ENCODE results near the gene NRL. TPM values are rescaled to one million over a fixed set of nuclear protein-coding genes. Genes with fewer than 3 reads are reported as not detected.

NRL gene
- total RNA-seq, 1 experiment from 2014 or later = 1.4 TPM

DNA sequence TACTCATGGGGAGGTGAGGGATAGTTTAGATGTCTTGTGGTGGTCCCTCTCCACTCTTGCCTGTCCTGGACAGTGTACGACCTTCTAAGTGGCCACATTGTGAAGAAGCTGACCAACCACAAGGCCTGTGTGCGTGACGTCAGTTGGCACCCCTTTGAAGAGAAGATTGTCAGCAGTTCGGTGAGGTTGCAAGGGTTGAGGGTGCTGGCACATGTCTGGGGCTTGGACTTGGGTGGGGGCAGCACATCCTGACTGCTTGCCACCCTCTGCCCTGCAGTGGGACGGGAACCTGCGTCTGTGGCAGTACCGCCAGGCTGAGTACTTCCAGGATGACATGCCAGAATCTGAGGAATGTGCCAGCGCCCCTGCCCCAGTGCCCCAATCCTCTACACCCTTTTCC lies 8.1 kb upstream of the NRL start:
- DNase-seq (ENCODE audit: low read depth, low spot score) = no peak
- Histone ChIP-seq H3K27me3 (ENCODE audit: control insufficient read depth, insufficient read depth, low read length) (no peaks in the 10 kb centered on the region), H3K36me3 (ENCODE audit: control insufficient read depth, insufficient read depth, low read length) (peaks cover 2% of the 10 kb centered on the region), H3K27ac (ENCODE audit: low read length) (no peak overlapping the region), H3K4me1 (ENCODE audit: control insufficient read depth, insufficient read depth, low read length) (no peaks in the 10 kb centered on the region), H3K9me3 (ENCODE audit: control insufficient read depth, insufficient read depth, low read depth, low read length) (no peaks in the 10 kb centered on the region), H3K4me3 (ENCODE audit: low read depth in 2 of 2, low read length in 2 of 2) (no peak overlapping the region)
- BruUV-seq (replicated peaks) = no TSS peak
- intact Hi-C loops (cut with micrococcal nuclease; ENCODE audit: unreplicated experiment) = no loop called here
- ATAC-seq = no peak
- TF ChIP-seq TCF7L2 (IDR thresholded peaks at IDR 0.05; ENCODE audit: low read depth, low read length) (no peak), POLR2AphosphoS5 (IDR thresholded peaks at IDR 0.05; ENCODE audit: low read depth, low read length) (no peak), SIN3A (IDR thresholded peaks at IDR 0.05; ENCODE audit: borderline replicate concordance, insufficient read depth, low read depth, low read length) (no peak)
- TF ChIP-seq, protein P1, sequence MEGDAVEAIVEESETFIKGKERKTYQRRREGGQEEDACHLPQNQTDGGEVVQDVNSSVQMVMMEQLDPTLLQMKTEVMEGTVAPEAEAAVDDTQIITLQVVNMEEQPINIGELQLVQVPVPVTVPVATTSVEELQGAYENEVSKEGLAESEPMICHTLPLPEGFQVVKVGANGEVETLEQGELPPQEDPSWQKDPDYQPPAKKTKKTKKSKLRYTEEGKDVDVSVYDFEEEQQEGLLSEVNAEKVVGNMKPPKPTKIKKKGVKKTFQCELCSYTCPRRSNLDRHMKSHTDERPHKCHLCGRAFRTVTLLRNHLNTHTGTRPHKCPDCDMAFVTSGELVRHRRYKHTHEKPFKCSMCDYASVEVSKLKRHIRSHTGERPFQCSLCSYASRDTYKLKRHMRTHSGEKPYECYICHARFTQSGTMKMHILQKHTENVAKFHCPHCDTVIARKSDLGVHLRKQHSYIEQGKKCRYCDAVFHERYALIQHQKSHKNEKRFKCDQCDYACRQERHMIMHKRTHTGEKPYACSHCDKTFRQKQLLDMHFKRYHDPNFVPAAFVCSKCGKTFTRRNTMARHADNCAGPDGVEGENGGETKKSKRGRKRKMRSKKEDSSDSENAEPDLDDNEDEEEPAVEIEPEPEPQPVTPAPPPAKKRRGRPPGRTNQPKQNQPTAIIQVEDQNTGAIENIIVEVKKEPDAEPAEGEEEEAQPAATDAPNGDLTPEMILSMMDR (IDR thresholded peaks at IDR 0.05) = no peak
- TF ChIP-seq, protein P2, sequence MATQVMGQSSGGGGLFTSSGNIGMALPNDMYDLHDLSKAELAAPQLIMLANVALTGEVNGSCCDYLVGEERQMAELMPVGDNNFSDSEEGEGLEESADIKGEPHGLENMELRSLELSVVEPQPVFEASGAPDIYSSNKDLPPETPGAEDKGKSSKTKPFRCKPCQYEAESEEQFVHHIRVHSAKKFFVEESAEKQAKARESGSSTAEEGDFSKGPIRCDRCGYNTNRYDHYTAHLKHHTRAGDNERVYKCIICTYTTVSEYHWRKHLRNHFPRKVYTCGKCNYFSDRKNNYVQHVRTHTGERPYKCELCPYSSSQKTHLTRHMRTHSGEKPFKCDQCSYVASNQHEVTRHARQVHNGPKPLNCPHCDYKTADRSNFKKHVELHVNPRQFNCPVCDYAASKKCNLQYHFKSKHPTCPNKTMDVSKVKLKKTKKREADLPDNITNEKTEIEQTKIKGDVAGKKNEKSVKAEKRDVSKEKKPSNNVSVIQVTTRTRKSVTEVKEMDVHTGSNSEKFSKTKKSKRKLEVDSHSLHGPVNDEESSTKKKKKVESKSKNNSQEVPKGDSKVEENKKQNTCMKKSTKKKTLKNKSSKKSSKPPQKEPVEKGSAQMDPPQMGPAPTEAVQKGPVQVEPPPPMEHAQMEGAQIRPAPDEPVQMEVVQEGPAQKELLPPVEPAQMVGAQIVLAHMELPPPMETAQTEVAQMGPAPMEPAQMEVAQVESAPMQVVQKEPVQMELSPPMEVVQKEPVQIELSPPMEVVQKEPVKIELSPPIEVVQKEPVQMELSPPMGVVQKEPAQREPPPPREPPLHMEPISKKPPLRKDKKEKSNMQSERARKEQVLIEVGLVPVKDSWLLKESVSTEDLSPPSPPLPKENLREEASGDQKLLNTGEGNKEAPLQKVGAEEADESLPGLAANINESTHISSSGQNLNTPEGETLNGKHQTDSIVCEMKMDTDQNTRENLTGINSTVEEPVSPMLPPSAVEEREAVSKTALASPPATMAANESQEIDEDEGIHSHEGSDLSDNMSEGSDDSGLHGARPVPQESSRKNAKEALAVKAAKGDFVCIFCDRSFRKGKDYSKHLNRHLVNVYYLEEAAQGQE (IDR thresholded peaks at IDR 0.05; ENCODE audit: insufficient read depth in 1 of 2, low read depth in 2 of 2, low read length in 1 of 2) = no peak
- in situ Hi-C loops (cut with HindIII; ENCODE audit: low pct_unique_long_range_greater_than_20kb, low sequenced_read_pairs) = no loop called here
- ChIA-PET POLR2A (no interaction called here), CTCF (no interaction called here)

GRCh38 chr14:24122416-24122815 lies 7.7 kb upstream of the NRL start:
- intact Hi-C loops (cut with micrococcal nuclease; ENCODE audit: unreplicated experiment) = no loop called here
- POLR2A ChIA-PET = no interaction called here
- DNase-seq (ENCODE audit: low read depth, low spot score) (no peak), ATAC-seq (no peak)
- peaks cover 2% of the 10 kb centered on the region for H3K36me3 ChIP-seq (ENCODE audit: control insufficient read depth, insufficient read depth, low read length)
- no peak overlapping the region for H3K4me3 ChIP-seq (ENCODE audit: low read depth in 2 of 2, low read length in 2 of 2)
- CTCF ChIA-PET = no interaction called here
- TF ChIP-seq, protein P1 (IDR thresholded peaks at IDR 0.05) = no peak
- TF ChIP-seq POLR2AphosphoS5 (IDR thresholded peaks at IDR 0.05; ENCODE audit: low read depth, low read length) = no peak
- no peak for TF ChIP-seq SIN3A (IDR thresholded peaks at IDR 0.05; ENCODE audit: borderline replicate concordance, insufficient read depth, low read depth, low read length)
- no peak for TF ChIP-seq TCF7L2 (IDR thresholded peaks at IDR 0.05; ENCODE audit: low read depth, low read length)
- TF ChIP-seq, protein P2 (IDR thresholded peaks at IDR 0.05; ENCODE audit: insufficient read depth in 1 of 2, low read depth in 2 of 2, low read length in 1 of 2) = no peak
- H3K27me3 ChIP-seq (ENCODE audit: control insufficient read depth, insufficient read depth, low read length) = no peaks in the 10 kb centered on the region
- H3K4me1 ChIP-seq (ENCODE audit: control insufficient read depth, insufficient read depth, low read length) = no peaks in the 10 kb centered on the region
- H3K9me3 ChIP-seq (ENCODE audit: control insufficient read depth, insufficient read depth, low read depth, low read length) = no peaks in the 10 kb centered on the region
- no TSS peak for BruUV-seq (replicated peaks)
- H3K27ac ChIP-seq (ENCODE audit: low read length) = no peak overlapping the region
- in situ Hi-C loops (cut with HindIII; ENCODE audit: low pct_unique_long_range_greater_than_20kb, low sequenced_read_pairs) = no loop called here
